Chondrocyte (in vitro differentiated cells): ENCODE data around the gene ZNF407. TPM values are rescaled to one million over a fixed set of nuclear protein-coding genes. Genes with fewer than 3 reads are reported as not detected.
"Not testable (repeated sequence)": the region's sequence is repeated elsewhere in the genome, so short reads cannot be mapped to it uniquely, and the experiment has no call there.

Experiments
- DNase-seq: peaks from one replicate; pipeline ENCODE4 v3.0.0; 2021; ENCODE audit warnings: mixed read lengths, low spot score
- H3K27ac Mint-ChIP-seq: one replicate; pipeline ENCODE4 v1.8.0; 2021; ENCODE audit warnings: mild to moderate bottlenecking, moderate library complexity, mixed read lengths; ENCODE audit not compliant: unreplicated experiment
- H3K27me3 Mint-ChIP-seq: 2 replicates; pipeline ENCODE4 v1.8.0; 2021; ENCODE audit warnings: low read depth, mixed read lengths
- H3K36me3 Mint-ChIP-seq: 2 replicates; pipeline ENCODE4 v1.8.0; 2021; ENCODE audit warnings: low read depth, mixed read lengths
- H3K4me1 Mint-ChIP-seq: 2 replicates; pipeline ENCODE4 v1.8.0; 2021; ENCODE audit warnings: low read depth, mild to moderate bottlenecking, mixed read lengths
- H3K4me3 Mint-ChIP-seq: one replicate; pipeline ENCODE4 v1.8.0; 2021; ENCODE audit warnings: mild to moderate bottlenecking, moderate library complexity, mixed read lengths; ENCODE audit not compliant: unreplicated experiment
- H3K9me3 Mint-ChIP-seq: 2 replicates; pipeline ENCODE4 v1.8.0; 2021; ENCODE audit warnings: low read depth, mixed read lengths
- total RNA-seq: library from RNA; stranded (reverse); gene quantifications from 3 replicates; pipeline ENCODE4 v1.2.1, GENCODE V29; 2021
- TF ChIP-seq, protein P1 (sequence below): fragments of 200-600 bp; sonication (generic); IDR thresholded peaks from 2 replicates; pipeline ENCODE4 v1.5.0; 2021; ENCODE audit warnings: antibody characterized with exemption, mild to moderate bottlenecking, moderate library complexity

The ZNF407 gene
- total RNA-seq, 1 donor from 2014 or later = 10.4 TPM

DNA sequence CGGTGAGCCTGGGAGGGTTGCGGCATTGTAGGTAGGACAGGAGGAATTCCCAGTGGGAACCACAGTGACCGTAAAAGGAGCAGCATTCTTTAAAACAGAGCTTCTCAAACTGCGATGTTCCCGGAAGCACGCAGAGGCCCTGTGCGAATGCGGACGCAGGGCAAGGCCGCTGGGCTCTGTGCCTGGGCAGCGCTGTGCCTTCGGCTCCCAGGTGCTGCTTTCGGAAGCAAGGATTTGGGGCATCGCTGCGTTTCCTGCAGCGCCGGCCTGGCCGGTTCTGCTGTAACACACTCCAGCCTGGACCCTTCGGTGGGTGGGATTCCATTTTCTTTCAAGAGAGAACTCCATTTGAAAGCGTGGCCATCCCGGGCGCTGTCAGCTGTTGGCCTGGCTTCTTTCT lies 492.7 kb downstream of the ZNF407 start:
- Mint-ChIP-seq H3K4me1 (no peaks in the 10 kb centered on the region), H3K4me3 (no peak overlapping the region)

DNA sequence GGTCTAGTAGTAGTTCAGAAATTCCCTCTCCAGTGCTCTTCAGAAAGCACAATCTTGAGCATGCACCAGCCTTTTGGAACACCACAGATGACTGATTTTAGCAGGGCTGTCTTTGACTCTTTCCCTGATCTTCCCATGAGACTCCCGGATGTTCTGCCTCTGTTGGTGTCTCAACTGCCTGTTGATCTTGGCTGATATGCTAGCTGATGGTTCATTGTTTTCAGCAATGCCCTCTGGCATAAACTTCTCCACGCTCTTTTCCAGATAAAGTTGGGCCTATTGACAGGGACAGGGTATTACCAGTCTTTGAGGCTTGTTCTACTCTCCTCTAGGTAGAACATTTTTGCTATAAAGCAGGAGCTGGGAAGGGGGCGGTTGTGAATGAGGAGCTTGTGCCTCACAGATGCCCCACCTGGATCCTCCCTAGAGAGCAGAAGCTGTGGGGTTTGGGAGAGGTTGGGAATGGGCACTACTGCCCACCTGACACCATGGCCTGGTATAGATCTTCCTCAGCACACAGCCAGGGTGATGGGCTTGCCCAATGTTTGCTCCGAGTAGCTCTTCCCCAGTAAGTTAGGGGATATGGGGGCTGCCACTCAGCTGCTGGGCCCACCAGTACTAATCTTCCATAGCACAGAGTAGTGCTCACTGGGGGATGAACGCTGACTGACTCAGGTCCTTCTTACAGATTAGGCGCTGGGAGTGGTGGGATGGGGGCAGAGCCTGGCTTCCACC lies 500.0 kb downstream of the ZNF407 start:
- Mint-ChIP-seq H3K4me1 (no peaks in the 10 kb centered on the region), H3K27ac (no peak overlapping the region), H3K36me3 (peaks cover 7% of the 10 kb centered on the region), H3K27me3 (peaks cover 4% of the 10 kb centered on the region), H3K4me3 (no peak overlapping the region), H3K9me3 (peaks cover 21% of the 10 kb centered on the region)
- TF ChIP-seq, protein P1, sequence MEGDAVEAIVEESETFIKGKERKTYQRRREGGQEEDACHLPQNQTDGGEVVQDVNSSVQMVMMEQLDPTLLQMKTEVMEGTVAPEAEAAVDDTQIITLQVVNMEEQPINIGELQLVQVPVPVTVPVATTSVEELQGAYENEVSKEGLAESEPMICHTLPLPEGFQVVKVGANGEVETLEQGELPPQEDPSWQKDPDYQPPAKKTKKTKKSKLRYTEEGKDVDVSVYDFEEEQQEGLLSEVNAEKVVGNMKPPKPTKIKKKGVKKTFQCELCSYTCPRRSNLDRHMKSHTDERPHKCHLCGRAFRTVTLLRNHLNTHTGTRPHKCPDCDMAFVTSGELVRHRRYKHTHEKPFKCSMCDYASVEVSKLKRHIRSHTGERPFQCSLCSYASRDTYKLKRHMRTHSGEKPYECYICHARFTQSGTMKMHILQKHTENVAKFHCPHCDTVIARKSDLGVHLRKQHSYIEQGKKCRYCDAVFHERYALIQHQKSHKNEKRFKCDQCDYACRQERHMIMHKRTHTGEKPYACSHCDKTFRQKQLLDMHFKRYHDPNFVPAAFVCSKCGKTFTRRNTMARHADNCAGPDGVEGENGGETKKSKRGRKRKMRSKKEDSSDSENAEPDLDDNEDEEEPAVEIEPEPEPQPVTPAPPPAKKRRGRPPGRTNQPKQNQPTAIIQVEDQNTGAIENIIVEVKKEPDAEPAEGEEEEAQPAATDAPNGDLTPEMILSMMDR = no peak
- DNase-seq = no peak

More for the DNA sequence above, 492.7 kb downstream of the ZNF407 start:
- Mint-ChIP-seq H3K27ac (no peak overlapping the region), H3K36me3 (peaks cover under 1% of the 10 kb centered on the region), H3K27me3 (peaks cover 3% of the 10 kb centered on the region), H3K9me3 (peaks cover 1% of the 10 kb centered on the region)
- TF ChIP-seq, protein P1 = no peak
- no peak for DNase-seq

- Mint-ChIP-seq H3K4me3 (no peak overlapping the region), H3K27ac (no peak overlapping the region), H3K27me3 (peaks cover 4% of the 10 kb centered on the region), H3K4me1 (no peaks in the 10 kb centered on the region), H3K36me3 (peaks cover 3% of the 10 kb centered on the region), H3K9me3 (peaks cover 14% of the 10 kb centered on the region)
- no peak for DNase-seq
- TF ChIP-seq, protein P1 = no peak
Measured at GRCh38 chr18:75100832-75101630, 503.4 kb downstream of the ZNF407 start.

GRCh38 chr18:75101916-75102315 lies 504.2 kb downstream of the ZNF407 start:
- Mint-ChIP-seq H3K9me3 (peaks cover 11% of the 10 kb centered on the region), H3K27me3 (peaks cover 4% of the 10 kb centered on the region), H3K4me3 (no peak overlapping the region), H3K36me3 (peaks cover 3% of the 10 kb centered on the region), H3K4me1 (no peaks in the 10 kb centered on the region), H3K27ac (no peak overlapping the region)
- TF ChIP-seq, protein P1 = no peak
- DNase-seq = no peak

DNA sequence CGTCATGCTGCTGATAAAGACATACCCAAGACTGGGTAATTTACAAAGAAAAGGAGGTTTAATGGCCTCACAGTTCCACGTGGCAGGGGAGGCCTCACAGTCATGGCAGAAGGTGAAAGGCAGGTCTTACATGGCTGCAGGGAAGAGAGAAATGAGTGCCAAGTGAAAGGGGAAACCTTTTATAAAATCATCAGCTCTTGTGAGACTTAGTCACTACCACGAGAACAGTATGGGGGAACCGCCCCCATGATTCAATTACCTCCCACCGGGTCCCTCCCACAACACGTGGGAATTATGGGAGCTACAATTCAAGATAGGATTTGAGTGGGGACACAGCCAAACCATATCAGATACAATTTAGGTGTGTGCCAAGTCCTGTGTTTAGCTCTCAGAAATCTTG lies 506.4 kb downstream of the ZNF407 start:
- H3K4me3 Mint-ChIP-seq, H3K27me3 Mint-ChIP-seq, H3K36me3 Mint-ChIP-seq, H3K4me1 Mint-ChIP-seq, H3K27ac Mint-ChIP-seq, DNase-seq: not testable (repeated sequence)
- H3K9me3 Mint-ChIP-seq = peaks cover 11% of the 10 kb centered on the region
